Fibroblast of lung (primary cell): ENCODE measurements around the gene SUGCT. TPM values are rescaled to one million over a fixed set of nuclear protein-coding genes. Genes with fewer than 3 reads are reported as not detected.

Experiments used
- DNase-seq, 2 donors: peaks; one replicate each; pipeline versions ENCODE4 v3.0.0 to v3.0.0-alpha.2; 2010; ENCODE audit warnings: low read depth in 2 of 2
- H2AFZ ChIP-seq: 2 replicates; pipeline ENCODE4 v1.5.1; 2012; ENCODE audit warnings: low read length, control low read depth, inconsistent platforms
- H3K27ac ChIP-seq: 2 replicates; pipeline ENCODE4 v1.5.1; 2011; ENCODE audit warnings: low read length, control low read depth; ENCODE audit not compliant: insufficient read depth
- H3K27me3 ChIP-seq: 2 replicates; pipeline ENCODE4 v1.5.1; 2011; ENCODE audit warnings: mild to moderate bottlenecking, low read length; ENCODE audit not compliant: control insufficient read depth, insufficient read depth
- H3K36me3 ChIP-seq: 2 replicates; pipeline ENCODE4 v1.5.1; 2011; ENCODE audit warnings: low read length; ENCODE audit not compliant: control insufficient read depth, insufficient read depth
- H3K4me1 ChIP-seq: 2 replicates; pipeline ENCODE4 v1.5.1; 2011; ENCODE audit warnings: low read length; ENCODE audit not compliant: control insufficient read depth, insufficient read depth; ENCODE audit errors: extremely low read depth
- H3K4me2 ChIP-seq: 2 replicates; pipeline ENCODE4 v1.5.1; 2011; ENCODE audit warnings: low read length, control low read depth; ENCODE audit not compliant: insufficient read depth; ENCODE audit errors: extremely low read depth
- H3K4me3 ChIP-seq, 4 experiments: fragments of 200-600 bp in 1 of 4; sonication (generic) in 1 of 4; replicated peaks in 1 of 4; 2 replicates each; pipeline ENCODE4 v1.5.1; 2011 to 2016; ENCODE audit warnings: low read length in 4 of 4, low read depth in 3 of 4, mild to moderate bottlenecking in 3 of 4, control low read depth in 2 of 4, inconsistent platforms in 1 of 4, mixed read lengths in 1 of 4; ENCODE audit not compliant: insufficient read depth in 1 of 4; ENCODE audit errors: control extremely low read depth in 1 of 4
- H3K79me2 ChIP-seq: 2 replicates; pipeline ENCODE4 v1.5.1; 2012; ENCODE audit warnings: mild to moderate bottlenecking, low read length, inconsistent platforms; ENCODE audit not compliant: control insufficient read depth, insufficient read depth
- H3K9ac ChIP-seq: 2 replicates; pipeline ENCODE4 v1.5.1; 2011; ENCODE audit warnings: mild to moderate bottlenecking, low read length, control low read depth; ENCODE audit not compliant: insufficient read depth
- H3K9me3 ChIP-seq: 2 replicates; pipeline ENCODE4 v1.5.1; 2012; ENCODE audit warnings: low read depth, low read length; ENCODE audit not compliant: control insufficient read depth, insufficient read depth
- H4K20me1 ChIP-seq: 2 replicates; pipeline ENCODE4 v1.5.1; 2011; ENCODE audit warnings: low read length; ENCODE audit not compliant: control insufficient read depth, insufficient read depth; ENCODE audit errors: extremely low read depth
- CTCF ChIP-seq, 2 donors: IDR thresholded peaks in 1 of 2; conservative IDR thresholded peaks in 1 of 2; 1 replicate in 1 of 2; 2 replicates in 1 of 2; pipeline ENCODE4 v1.5.1; 2011 to 2012; ENCODE audit warnings: low read length in 2 of 2, control low read depth in 1 of 2, inconsistent platforms in 1 of 2, low read depth in 1 of 2, mild to moderate bottlenecking in 1 of 2
- EZH2 ChIP-seq: IDR thresholded peaks from 2 replicates; pipeline ENCODE4 v1.5.1; 2012; ENCODE audit warnings: low read length, control low read depth, mild to moderate bottlenecking; ENCODE audit errors: missing control alignments
- polyA plus RNA-seq, 2 donors: library from polyadenylated mRNA; depleted of rRNA in 1 of 2; stranded (reverse) in 1 of 2; unstranded in 1 of 2; fragments of >200 nt; gene quantifications; 2 replicates each; pipeline ENCODE4 v1.2.1, GENCODE V29; 2011 to 2012; ENCODE audit warnings: missing spikeins in 1 of 2
- total RNA-seq: library from RNA; depleted of rRNA; stranded (reverse); fragments of >200 nt; gene quantifications from 2 replicates; pipeline ENCODE4 v1.2.1, GENCODE V29; 2014

Gene SUGCT
- total and polyA plus RNA-seq, 2 donors (not counting 1 experiment from before 2014, with no cell fraction given), result 8.4 to 16.5 TPM

GRCh38 chr7:40800771-40801170, 666.0 kb downstream of the SUGCT start:
- no peak for TF ChIP-seq EZH2
- no peak for TF ChIP-seq CTCF (conservative IDR thresholded peaks at IDR 0.05 in 1 of 2, IDR thresholded peaks at IDR 0.05 in 1 of 2; ENCODE audit: low read depth in 1 of 2, low read length in 2 of 2)
- H3K27me3 ChIP-seq, result no peaks in the 10 kb centered on the region
- no peak overlapping the region for H3K4me2 ChIP-seq
- DNase-seq, result no peak
- no peaks in the 10 kb centered on the region for H3K9me3 ChIP-seq
- no peak overlapping the region for H3K27ac ChIP-seq
- H3K4me3 ChIP-seq, result no peak overlapping the region
- H4K20me1 ChIP-seq, result no peaks in the 10 kb centered on the region
- no peaks in the 10 kb centered on the region for H3K4me1 ChIP-seq
- H3K79me2 ChIP-seq, result no peaks in the 10 kb centered on the region
- no peak overlapping the region for H3K9ac ChIP-seq
- no peaks in the 10 kb centered on the region for H3K36me3 ChIP-seq
- H2AFZ ChIP-seq, result no peak overlapping the region

GRCh38 chr7:40802497-40802896, 667.7 kb downstream of the SUGCT start:
- Histone ChIP-seq H3K9me3 (no peaks in the 10 kb centered on the region), H3K4me3 (no peak overlapping the region), H3K4me1 (no peaks in the 10 kb centered on the region), H3K79me2 (no peaks in the 10 kb centered on the region), H4K20me1 (no peaks in the 10 kb centered on the region), H3K9ac (no peak overlapping the region), H3K4me2 (no peak overlapping the region), H3K27ac (no peak overlapping the region), H2AFZ (no peak overlapping the region), H3K36me3 (no peaks in the 10 kb centered on the region), H3K27me3 (no peaks in the 10 kb centered on the region)
- TF ChIP-seq CTCF (conservative IDR thresholded peaks at IDR 0.05 in 1 of 2, IDR thresholded peaks at IDR 0.05 in 1 of 2; ENCODE audit: low read depth in 1 of 2, low read length in 2 of 2) (no peak), EZH2 (no peak)
- DNase-seq, result no peak

- Histone ChIP-seq H3K79me2 (no peaks in the 10 kb centered on the region), H3K9me3 (no peaks in the 10 kb centered on the region), H3K4me1 (peaks cover 2% of the 10 kb centered on the region), H3K27ac (no peak overlapping the region), H3K9ac (no peak overlapping the region), H4K20me1 (no peaks in the 10 kb centered on the region), H2AFZ (no peak overlapping the region), H3K4me2 (no peak overlapping the region), H3K27me3 (no peaks in the 10 kb centered on the region), H3K36me3 (no peaks in the 10 kb centered on the region), H3K4me3 (no peak overlapping the region)
- DNase-seq, result no peak
- TF ChIP-seq CTCF (conservative IDR thresholded peaks at IDR 0.05 in 1 of 2, IDR thresholded peaks at IDR 0.05 in 1 of 2; ENCODE audit: low read depth in 1 of 2, low read length in 2 of 2), result no peak
- no peak for TF ChIP-seq EZH2
These were observed 669.8 kb downstream of the SUGCT start for GRCh38 chr7:40804477-40805215.
